HL-60/S4 treated with phorbol 12-myristate 13-acetate at 8.2 ng/mL for 4 days and 3 days (cell line): ENCODE measurements around the gene CACNA1D.

ENCODE experiments used
- in situ Hi-C: fragments of 300-500 bp; cut with MboI; formaldehyde crosslinking; loops from 2 replicates; pipeline ENCODE4 v1.15.0; 2022; ENCODE audit warnings: low sequenced_read_pairs

Gene CACNA1D

DNA sequence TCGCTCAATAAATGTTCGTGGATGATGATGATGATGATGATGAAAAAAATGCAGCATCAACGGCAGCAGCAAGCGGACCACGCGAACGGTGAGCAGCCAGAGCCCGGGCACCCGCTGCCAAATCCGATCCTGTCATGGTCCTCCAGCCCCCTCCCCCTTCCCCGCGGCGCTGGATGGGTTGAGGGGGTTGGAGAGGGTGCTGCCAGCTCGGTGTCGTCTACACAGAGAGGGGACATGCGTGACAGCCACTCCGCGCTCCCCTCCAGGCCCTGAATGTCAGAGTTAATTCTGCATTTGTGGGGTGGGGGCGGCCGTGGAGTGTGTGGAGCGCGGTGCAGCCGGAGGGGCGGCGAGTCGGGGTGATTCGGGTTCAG lies 722 bp downstream of the CACNA1D start:
- in situ Hi-C loops: no loop called here

DNA sequence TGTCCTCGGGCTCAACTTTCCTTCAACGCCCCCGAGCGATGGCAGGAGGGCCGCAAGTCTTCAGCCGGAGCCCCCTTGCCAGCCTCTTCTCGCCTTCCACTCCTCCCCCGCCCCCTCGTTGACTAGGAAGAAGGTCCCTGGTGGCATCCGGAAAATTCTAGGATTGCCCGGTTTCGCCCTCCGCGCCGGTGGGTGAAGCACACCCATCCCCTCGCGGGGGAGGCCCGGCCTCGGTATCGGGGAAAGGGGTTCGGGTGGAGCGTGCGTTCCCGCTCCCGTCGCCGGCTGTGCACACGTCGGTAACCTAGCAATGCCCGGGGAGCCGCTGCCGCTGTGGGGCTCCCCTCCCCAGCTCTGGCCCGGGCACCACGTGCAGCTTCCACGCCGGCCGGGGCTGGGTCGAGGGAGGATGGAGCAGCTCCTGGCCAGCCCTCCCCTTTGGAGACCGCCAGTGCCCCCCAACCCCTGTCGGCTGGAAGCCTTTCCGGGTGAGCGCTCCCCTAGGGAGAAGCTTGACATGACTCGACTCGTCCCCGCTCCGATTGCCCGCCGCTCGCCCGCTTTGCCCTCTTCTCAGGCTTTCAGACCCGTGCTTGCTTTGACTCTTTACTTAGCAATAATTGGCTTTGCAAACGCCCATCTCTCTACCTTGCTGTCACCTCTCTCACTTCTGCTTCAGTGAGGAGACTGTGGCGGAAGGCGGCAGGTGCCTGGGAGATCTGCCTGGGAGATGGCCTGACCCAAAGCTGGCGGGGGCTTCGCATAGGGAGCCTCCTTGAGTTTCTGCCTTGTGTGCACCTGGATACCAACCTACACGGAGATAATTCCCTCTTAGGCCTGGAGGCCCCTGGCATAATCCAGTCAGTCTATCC lies 1.3 kb downstream of the CACNA1D start:
- in situ Hi-C loops: no loop called here

DNA sequence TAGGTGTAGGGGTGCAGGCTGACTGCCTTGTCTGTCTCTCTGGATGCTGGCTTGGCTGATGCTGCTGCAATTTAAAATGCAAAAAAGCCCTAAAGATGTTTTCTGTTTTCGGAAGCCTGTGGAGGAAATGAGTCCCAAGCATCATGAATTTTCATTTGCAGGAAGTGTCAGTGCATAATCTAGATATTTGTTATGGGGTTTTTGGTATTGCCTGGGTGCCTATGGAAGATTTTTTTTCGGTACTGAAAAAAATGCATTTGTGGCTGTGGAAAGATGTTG lies 1.9 kb downstream of the CACNA1D start:
- in situ Hi-C loops: no loop called here

DNA sequence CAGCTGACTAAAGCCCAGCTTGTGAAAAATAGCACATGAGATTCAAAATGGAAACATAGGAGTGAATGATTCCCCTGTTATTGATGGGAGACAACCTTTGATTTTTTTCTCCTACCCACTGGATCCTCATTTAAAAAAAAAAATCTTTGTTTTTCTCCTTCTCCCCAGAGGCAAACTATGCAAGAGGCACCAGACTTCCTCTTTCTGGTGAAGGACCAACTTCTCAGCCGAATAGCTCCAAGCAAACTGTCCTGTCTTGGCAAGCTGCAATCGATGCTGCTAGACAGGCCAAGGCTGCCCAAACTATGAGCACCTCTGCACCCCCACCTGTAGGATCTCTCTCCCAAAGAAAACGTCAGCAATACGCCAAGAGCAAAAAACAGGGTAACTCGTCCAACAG lies 2.6 kb downstream of the CACNA1D start:
- in situ Hi-C loops: no loop called here

DNA sequence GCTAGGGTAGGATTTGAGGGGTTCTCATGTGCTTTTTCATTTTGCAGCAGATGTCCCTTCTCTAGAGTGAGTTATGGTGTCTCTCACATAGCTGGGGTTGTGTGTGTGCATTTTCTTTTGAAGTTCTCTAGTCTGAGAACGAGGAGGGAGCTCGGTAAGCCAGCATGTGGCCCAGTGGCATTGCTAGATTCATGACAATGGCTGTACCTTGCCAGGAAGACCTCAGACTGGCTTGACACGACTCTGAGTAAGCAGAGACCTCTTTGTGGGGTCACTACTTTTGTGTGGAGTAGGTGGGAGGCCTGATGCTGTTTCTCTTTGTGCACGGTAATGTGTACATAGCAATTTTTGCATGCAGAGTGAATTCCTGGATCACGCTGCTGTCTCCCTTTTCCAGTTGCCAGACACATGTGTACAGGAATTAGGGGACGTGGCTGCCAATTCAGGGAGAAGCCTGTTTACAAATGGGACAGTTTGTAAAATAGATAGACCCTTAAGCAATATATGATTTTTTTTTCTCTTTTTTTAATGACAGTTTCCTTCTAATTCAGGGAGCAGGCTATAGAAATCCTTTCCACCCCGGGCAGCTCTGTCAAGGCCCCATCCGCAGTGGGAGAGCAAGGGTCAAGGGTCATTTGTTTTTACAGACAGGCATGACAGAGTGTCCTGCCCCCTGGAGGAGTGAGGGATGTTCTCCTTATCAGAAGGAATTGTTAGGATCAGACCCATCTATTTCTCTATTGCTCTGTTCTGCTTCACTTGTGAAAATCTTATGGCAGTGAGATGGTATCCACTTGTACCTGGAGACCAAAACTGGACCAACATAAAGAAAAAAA lies 4.6 kb downstream of the CACNA1D start:
- in situ Hi-C loops: no loop called here

DNA sequence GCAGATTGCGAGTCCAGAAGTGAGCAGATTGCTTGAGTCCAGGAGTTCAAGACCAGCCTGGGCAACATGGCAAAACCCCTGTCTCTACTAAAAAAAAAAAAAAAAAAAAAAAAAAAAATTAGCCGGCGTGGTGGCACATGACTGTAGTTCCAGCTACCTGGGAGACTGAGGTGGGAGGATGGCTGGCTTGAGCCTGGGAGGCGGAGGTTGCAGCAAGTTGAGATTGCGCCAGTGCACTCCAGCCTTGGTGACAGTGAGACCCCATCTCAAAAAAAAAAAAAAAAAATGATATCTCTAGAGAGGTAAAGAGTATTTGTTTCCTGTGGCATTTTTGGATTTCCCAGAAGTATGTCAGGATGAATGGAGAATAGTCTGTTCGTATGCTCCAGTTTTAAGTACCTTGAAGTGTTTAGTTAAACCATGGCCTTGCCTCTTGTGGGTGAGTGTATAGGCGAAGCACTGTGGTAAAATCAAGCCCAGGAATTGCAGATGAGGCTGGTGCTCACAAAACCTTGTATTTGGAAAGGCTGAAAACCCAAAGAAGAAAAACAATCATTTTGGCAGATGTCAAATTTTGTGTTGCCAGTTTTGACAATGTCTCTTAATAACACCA lies 5.9 kb downstream of the CACNA1D start:
- in situ Hi-C loops: no loop called here

DNA sequence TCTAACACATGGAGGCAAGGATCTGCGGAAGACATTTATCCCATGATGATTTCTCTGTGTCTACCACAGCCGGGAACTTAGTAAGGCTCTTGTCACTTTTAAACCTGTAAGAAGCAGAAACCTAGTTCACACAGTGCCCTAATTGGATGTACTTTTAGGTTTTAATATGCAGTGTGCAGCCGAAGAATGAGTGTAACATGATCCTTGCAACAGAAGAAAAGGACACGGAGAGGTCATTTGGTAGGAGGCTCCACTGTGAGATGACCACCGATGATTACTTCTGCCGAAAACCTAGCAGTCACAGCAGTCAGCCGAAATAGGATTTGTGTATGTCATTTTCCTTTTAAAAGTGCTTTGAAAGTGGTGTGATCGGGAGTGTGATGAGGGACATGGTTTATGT lies 6.8 kb downstream of the CACNA1D start:
- in situ Hi-C loops: no loop called here

DNA sequence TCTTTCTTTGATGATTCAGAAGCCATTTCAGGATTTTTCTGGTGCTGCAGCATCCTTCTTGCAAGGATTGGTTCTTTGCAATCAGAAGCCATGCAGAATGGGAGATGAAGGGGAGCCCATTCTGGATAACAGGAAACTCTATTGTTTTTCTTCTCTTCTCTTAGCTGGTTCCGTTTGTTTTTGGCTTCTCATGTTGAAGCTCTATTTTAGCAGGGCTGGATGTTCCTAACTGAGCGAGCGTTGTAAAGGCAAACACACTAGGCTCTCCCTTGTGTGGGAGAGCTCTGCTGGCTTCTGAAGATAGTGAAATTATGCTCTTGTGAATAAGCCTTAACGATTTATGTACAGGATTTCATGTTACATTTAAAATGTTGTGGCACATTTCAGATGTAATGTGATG lies 8.3 kb downstream of the CACNA1D start:
- in situ Hi-C loops: no loop called here

DNA sequence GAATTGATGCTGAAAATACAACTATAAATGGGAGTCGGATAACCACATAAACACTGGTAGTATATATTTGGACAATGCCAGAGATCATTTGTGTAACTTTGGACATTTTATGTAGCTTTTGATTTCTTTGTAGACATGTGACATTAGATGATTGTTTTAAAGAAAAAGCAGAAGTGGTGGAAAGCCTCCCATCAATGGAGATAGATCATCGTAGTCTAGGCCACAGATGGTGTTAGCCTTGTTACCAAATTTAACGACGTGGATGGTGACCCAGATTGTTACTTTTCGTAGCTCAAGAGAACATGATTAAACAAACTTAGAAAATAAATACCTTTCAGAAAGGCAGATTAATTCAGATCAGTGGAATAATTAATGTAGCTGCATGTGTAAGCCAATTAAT lies 8.8 kb downstream of the CACNA1D start:
- in situ Hi-C loops: no loop called here

DNA sequence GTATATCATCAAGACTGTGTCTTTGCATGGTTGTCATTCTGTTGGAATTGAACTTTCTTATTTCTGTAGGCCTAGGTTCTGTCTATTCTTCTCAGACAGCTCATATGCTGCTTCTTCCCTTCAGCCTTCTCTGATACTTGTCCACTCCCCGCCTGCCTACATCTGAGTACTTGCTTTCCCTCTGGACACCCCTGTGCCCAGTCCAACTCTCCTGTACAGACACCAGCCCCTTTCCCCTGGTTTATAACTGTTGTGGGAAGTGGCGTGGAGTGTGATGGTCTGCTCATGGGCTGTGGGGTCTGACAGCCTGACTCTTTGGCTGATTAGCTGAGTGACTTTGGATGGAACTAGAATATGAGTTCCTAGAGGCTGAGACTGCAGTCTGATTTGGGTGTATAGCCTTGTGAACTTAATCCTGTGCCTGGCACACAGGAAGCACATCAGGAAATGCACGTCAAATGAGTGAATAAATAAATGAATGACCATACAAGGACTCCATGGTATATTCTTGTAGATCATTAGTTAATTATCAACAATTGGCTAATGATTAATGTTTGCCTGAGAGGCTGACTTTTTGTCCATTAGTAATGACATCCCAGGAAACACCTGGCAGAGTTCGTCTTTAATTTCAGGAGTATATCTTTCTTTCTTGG lies 11.8 kb downstream of the CACNA1D start:
- in situ Hi-C loops: no loop called here

DNA sequence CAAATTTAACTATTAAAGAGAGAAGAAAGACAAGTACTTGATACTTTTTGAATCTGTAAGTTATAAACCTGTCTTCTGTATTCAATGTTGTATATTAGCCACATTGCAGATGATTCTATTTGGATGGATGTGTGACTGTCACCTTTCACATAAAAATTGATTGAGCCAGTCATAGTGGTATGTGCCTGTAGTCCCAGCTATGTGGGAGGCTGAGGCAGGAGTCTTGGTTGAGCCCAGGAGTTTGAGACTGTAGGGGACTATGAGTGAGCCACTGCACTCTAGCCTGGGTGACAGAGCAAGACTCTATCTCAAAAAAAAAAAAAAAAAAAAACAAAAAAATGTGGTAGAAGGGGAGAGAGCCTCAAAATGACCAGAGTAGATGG lies 12.3 kb downstream of the CACNA1D start:
- in situ Hi-C loops: no loop called here

DNA sequence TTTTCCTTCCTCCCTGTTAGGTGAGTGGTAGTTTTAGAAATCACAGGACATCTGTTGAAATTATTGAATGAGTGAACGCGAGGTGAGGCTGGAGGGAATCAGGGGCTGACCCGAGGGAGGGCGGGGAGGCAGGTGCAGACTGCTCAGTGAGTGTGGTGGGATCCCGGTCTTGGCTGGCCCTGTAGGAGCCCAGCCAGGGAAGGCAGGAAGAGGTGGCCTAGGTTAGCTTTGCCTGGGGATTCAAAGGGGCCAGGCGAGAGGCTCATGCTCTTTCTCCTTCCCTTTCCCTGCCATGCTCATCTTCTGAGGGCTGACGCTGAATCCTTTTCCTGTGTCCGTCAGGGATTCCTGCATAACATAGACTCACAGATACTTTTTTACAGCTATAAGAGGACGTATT lies 15.1 kb downstream of the CACNA1D start:
- in situ Hi-C loops: no loop called here

DNA sequence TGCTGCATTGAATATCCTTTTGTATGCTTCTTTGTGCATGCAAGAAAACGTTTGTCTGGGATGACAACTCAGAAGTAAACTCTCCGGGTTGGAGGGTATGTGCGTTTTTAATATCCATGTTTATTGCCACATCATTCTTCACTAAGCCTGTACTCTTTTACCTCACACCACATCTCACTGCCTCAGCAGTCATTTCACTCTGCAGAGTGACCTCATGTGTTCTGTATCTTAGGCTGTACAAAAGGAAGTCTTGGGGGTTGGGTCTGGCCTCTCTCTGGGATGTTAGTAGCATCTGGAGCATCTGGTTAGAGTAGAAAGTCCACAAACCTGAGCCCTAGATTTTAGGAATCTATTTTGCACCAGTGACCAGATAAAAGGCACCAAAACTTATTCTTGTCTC lies 16.1 kb downstream of the CACNA1D start:
- in situ Hi-C loops: no loop called here

DNA sequence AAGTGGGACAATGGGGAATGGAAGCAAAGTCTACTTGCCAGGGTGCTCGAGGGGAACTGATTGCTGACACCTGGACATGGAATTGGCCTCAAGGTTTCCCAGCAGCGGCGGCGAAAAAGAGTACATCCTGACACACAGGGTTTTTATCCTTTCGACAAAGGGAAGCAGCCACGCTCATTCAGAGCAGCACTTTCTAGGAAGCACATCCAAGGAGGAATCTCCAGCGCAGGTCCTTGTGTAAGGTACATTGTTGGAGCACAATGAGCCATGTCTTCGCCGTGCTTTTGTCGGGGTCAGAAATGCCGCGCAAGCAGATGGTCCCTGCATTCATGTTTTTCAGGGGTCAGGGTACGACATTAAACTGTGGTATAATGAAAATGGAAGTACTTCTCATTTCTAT lies 16.8 kb downstream of the CACNA1D start:
- in situ Hi-C loops: no loop called here

DNA sequence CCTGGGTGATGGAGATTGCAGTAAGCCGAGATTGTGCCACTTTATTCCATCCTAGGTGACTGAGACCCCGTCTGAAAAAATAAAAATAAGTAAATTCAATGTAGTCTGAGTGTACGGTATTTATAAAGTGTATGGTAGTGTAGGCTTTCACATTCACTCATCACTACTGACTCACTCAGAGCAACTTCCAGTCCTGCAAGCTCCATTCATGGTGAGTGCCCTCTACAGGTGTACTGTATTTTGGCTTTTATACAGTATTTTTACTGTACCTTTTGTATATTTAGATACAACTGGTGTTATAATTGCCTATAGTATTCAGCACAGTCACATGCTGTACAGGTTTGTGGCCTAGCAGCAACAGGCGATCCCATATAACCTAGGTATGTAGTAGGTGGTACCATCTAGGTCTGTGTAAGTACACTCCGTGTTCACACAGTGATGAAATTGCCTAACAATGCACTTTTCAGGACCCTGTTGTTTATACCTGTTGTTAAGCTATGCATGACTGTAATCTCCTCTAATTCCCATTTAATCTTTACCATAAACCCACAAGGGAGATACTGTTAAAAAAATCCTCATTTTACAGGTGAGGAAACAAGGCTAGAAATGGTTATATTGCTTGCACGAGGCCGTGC lies 19.3 kb downstream of the CACNA1D start:
- in situ Hi-C loops: no loop called here

DNA sequence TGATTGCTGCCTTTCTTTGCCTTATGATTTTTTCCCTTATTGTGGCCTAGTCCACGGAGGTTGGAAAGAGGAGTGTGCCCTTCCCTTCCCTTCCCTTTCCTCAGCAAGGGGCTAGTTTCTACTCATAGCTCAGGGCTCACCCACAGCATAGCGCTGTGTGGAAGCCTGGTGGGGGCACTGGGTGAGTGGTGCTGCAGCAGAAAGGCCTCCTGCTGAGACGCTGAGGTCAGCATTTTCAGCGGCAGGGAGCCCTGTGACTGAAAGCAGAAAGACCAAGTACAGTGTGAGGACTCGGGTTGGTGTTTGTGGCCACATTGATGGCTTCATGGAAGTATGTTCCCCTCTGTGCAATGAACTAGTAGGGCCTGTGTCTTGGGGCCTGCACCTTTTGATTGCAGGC lies 21.9 kb downstream of the CACNA1D start:
- in situ Hi-C loops: no loop called here

DNA sequence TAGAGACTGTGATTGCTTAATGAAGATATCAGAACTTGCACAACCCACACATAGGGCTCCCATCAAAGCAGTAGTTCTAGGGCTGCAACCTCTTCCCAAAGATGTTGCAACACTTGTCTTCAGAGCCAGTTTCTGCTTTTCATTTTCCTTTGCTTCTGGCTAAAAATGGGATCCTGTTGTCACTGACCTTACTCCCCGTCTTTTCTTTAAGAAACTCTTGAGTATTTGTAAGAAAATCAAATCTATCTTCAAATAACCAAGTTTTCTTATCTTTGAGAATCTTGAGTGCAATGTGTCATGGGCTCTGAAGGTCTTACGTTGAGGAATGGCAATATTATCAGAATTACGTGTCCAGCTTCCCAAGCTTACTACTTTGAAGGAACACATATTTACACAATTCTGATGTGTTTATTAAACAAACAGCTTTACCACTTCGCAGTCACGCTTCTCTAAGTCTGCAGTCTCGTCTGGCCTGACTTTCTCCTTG lies 24.1 kb downstream of the CACNA1D start:
- in situ Hi-C loops: no loop called here

DNA sequence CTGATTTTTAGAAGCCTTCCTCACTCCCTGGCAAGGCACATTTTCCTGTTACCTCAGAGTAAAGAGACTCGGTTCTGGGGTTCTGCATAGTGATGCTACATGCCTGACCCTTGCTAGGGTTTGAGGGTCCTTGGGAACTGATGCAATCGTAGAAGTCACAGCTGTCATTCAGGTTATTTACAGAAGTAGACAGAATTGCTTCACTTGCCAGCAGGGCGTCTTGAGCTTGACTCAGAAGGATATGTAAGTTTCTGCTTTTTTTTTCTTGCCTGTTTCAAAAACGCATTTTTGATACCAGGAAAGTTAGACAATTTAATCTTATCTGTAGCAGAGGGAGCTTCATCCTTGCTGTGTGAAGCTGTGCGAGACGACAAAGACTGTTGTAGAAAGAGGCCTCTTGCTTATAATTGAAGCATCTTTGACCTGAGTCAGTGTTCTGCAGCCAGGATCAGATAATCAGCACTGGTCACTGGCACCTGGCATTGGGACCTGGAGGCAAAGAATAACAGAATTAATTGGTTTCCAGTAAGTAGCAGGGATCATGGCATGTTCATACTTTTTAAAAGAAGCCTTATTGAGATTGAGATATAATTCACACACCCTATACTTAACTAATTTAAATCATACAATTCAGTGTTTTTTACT lies 24.8 kb downstream of the CACNA1D start:
- in situ Hi-C loops: no loop called here

DNA sequence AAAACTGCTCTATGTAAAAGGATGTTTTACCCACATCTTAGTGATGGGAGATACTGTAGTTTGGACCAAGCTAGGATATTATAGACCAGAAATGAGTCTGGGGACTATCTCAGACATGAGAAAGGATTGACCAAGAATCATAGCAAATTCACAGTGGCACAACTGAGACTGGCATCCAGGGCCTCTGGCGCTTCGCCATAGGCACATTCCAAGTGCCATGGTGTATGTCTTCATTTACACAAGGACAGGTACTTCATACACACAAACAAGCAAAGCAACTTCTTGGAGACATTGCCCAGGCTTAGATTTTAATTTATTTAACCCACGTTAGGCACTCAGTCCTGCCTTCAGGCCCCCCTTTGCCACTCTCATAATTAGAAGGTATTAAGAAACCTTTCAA lies 28.9 kb downstream of the CACNA1D start:
- in situ Hi-C loops: no loop called here

DNA sequence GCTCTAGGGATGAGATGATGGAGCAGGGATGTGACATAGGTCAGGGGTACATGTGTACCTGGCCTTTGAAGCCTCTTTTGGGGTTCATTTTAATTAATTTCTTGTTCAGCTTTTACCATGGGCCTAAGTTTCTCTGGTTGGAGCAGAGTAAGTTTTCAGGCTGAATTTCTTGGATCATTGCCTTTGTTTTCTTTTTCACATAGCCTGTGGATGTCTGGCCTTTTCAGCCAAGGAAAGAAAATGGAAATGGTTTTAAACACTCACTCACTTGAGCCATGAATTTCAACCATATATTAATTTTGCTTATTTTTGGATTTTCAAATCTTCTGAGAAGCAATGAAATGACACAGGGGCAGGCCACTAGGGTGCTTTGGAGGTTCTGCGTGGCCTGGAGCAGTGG lies 30.2 kb downstream of the CACNA1D start:
- in situ Hi-C loops: no loop called here
